ENCODE results near the gene ZNF483.
"Not testable (repeated sequence)": the region's sequence is repeated elsewhere in the genome, so short reads cannot be mapped to it uniquely, and the experiment has no call there.

The ZNF483 gene

DNA sequence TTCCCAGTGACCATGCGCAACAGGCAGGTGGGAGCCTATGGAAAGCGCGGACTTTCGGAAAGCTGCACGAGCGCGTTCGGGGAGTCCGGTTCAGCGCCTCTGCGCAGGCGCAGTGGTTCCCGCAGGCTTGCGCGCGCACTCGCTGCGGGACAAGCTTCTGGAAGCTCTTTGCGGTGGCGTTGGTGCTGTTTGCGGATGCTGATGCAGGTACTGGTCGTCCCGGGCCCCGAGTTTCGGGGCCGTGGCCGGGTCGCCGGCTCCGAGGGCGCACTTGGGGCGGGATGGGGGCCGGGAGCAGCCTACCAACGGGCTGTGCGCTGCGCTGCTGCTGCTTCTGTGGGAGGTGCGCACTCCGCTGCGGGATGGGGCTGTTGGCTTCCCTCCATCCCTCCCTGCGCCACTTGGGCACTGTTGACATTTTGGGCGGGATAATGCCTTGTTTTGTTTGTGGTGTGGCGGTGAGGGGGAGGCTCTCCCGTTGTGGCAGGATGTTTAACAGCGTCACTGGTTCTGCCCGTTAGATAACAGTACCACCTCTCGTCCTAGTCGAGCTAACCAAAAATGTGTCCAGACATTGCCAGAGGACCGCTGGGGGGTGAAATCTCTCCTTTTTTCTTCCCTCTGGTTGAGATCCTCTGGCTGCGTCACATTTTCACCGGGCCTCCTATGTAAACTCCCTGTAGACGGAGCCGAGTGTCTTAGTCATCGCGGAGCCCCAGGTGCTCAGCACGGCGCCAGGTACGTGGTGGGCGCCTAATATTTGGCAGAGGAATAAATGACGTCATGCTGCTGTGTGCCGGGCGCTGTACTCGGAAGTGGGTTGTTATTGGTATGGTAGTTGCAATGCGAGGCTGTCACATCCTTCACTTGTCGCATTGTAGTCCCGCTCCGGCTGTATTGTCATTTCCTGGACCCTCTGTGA, at the start of gene ZNF483:
TSS of gene ZNF483 (plus strand) at position 124 of the 922 bp plus-strand sequence. CDS start 2,217 bp downstream, outside the sequence.
- DNase-seq: peak; percentile 60

DNA sequence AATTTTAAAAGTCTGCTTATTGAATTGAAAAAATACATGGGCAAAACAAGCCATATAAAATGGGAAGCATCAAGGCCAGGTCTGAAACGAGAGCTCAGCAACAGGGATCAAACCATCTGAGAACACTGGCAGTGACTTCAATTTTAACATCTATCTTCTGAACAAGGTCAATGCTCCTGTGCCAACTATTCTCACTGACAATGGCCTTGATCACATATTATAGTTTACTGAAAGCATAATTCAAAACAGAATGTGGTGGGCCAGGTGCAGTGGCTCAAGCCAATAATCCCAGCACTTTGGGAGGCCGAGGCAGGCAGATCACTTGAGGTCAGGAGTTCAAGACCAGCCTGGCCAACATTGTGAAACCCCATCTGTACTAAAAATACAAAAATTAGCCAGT, 49.8 kb upstream of the ZNF483 start:
- no peak for DNase-seq

DNA sequence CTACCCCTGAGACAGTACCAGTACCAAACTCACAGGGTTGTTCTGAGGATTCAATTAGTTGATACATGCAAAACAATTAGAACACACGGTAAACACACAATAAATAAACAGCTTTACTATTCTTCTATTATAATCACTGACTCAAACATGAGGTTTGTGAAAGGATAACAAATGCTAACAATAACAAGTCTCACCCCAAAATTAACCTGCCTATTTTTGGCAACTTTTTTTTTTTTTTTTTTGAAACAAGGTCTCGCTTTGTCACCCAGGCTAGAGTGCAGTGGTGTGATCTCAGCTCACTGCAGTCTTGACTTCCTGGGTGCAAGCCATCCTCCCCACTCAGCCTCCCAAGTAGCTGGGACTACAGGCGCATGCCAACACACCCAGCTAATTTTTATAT, 47.3 kb upstream of the ZNF483 start:
- no peak for DNase-seq

DNA sequence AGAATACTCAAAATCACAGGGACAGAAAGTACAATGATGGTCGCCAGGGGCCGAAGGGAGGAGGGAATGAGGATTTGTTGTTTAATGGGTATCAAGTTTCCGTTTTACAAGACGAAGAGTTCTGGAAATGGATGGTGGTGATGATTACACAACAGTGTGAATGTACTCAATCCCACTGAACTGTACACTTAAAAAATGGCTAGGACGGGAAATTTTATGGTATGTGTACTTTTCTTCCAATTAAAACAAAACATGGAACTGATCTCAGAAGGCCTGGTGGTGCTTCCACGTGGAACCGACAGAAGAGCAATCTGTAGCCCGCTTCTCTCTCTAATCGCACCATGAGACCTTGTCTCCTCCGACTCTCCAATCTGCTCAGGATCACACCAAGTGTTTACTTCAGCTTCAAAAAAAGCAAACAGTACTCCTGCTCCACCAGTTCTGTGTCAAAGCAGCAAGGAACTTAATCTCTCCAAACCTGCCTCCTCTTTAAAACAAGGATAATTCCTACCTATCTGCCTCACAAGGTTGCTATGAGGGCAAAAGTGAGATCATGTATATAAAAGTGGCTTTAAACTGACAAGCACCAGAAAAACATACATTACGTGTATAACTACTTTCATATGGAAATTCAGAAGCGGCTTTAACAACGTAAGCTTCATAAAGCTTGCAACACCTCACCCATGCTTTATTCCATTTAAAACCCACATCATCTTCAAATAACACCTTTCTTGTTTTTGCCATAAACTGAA, 42.9 kb upstream of the ZNF483 start:
- no peak for DNase-seq

DNA sequence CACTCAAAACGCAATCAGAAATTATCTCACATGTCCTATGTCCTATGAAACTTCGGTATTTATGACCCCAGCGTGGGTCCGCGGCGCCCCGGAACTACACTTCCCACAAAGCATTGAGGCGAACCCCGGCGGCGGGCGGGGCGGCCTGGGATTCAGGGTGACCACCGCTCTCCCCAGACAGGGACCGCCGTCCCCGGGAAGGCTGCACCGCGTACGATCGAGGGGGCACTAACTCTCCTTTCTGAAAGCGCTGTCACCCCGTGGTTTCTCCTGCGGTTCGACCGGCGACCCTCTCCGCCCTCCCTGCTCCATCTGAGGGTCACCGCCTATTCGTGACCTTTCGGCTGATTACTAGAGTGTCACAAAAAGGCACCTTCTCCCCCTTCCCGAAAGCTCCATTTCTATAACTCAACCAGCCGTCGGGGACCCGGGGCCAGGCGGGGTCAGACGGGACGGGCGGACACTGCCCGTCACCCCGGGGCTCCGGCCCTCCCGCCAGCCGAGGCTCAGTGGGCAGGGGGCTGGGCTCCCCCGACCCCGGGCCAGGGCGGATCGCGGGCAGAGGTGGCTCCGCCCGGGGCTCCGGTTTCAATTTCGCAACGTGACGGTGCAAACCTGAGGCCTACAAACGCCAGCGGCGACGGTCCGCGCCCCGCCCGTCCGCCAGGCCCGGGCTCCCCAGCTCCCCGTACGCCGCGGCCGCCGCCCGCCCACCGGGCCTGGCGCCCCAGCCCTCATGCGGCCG, 42.1 kb upstream of the ZNF483 start:
- peak; percentile 53 for DNase-seq

DNA sequence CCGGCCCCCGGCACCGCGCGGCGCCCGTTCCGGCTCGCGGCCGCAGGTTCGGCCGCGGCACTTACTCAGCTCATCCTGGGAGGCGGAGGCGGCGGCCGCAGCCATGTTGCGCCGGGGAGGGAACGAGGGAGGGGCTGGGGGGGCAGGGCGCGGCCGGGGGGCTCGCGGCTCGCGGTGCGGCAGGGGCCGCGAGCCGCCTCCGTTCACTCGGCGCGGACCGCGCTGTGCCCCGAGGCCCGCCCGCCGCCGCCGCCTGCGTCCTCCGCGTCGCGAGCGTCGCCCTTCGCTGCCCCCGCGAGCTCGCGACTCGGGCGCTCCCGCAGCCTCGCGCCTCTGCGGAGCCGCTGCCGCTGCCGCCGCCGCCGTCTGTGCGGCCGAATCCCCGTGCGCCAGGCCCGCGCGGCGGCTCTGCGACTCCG, 41.5 kb upstream of the ZNF483 start:
- DNase-seq: peak; percentile 36

DNA sequence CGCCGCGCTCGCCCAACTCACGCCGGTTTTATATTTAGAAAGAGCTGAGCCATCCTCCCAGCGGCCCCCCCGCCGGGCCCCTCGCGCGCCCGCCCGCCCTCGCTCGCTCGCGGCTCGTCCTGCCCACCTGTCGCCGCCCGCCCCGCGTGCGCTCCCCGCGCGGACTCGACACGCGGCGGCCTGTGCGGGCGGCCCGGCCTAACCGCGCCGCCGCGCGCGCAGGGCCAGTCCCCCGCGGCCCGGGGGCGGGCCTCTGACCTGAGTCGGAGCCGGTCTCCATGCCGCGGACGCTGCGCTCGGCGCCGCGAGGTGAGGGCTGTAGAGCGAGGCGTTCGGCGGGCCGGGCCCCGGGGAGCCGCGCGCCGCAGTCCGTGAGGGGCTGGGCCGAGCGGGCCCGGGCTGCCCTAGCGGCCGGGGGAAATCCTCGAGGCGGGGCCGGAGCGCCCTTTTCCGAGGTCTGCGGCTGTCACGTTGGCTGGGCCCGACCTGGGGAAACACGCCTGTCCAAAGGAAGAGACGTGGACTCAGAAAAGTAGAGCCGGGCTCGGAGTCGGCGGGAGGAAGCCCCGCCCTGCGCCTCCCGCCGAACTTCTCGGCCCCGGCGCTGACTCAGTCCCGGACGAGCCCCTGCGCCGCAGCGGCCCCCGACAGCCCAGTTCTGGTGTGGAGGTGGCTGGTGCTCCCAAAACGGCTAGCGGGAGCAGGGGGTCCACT, 41.0 kb upstream of the ZNF483 start, which contains the start of gene ECPAS:
TSS of gene ECPAS (minus strand) at position 526 of the 714 bp plus-strand sequence. CDS start 11,465 bp downstream, outside the sequence.
- DNase-seq: peak; percentile 52

DNA sequence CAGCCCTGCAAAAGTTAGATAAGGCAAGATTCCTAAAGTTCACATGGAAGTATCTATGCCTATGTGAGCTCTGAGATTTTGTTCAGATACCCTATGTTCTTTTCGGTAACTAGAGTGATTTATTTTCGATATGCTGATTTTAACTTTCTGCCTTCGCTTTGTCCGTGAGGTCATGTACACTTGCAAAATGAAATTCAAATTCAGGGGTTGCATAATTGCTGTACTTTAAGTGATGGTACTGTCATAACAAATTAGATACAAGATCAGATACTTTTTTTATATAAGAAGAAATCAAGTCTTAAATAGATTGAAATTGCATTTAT, 40.4 kb upstream of the ZNF483 start:
- DNase-seq: no peak

DNA sequence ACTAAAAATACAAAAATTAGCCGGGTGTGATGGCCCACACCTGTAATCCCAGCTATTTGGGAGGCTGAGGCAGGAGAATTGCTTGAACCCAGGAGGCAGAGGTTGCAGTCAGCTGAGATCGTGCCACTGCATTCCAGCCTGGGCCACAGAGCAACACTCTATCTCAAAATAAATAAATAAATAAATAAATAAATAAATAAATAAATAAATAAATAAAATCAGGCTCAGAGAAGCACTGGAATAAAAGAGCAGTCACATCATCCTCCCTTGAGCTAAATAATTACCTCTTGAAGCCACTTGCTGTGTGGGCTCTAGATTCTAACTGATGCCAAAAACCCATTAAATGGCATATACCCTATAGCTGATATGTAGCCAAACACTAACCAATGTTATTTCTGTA, 27.8 kb upstream of the ZNF483 start:
- DNase-seq: not testable (repeated sequence)

DNA sequence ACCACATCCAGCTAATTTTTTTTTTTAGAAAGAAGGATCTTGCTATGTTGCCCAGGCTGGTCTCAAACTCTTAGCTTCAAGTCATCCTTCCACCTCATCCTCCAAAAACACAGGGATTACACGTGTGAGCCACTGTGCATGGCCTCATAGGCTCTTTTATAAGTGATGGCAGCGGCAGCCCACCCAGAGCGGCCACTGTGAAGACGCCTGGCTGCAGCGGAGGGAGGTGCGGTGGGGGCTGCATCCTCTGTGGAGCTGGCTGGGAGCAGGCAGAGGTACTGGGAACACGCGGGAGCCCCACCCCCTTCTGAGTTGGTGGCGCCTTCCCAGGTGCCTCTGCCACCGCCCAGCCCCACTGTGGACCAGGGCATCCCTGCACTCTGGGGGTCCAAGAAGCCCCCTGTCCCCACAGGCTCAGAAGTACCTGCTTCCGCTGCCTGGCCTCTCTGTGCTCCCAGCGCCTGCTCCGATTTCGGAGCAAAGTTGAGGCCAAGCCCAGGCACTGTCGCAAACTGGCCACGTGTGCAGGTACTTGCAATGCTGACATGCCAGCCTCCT, 23.9 kb upstream of the ZNF483 start:
- no peak for DNase-seq

DNA sequence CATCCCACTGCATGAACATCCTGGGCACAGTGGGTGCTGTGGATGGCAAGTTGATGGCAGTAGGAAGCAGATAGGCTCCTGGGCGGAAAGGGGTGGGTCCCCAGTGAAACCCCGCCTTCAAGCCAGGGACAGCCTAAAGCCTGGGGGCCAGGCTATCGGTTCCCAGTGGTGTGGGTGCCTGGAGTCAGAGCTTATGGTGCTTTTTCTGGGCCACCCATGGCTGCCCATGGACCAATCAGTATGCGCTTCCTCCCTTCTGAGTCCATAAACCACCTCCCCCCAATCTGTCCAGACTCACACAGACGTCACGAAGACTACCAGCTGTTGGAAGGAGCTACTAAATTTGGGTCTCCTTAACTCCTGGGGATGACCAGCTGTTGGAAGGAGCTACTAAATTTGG, 23.3 kb upstream of the ZNF483 start:
- DNase-seq: no peak

DNA sequence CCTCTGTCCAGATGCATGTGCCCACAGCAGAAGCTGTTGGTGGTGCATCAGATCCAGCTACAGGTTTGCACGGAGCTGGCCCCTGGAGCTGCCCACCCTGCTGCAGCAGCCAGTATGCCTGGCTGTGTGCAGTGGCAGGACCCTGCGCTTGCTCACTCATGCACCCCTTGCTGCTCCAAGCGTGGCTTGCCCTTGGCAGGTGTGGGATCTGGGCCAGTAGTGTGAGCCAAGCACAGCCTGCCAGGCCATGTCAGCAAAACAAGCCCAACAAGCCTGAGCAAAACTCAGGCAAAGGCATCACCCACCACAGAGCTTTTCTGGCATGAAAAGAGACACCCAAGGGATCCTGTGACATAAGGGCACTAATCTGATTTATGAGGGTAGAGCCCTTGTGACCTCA, 22.5 kb upstream of the ZNF483 start:
- DNase-seq: no peak

DNA sequence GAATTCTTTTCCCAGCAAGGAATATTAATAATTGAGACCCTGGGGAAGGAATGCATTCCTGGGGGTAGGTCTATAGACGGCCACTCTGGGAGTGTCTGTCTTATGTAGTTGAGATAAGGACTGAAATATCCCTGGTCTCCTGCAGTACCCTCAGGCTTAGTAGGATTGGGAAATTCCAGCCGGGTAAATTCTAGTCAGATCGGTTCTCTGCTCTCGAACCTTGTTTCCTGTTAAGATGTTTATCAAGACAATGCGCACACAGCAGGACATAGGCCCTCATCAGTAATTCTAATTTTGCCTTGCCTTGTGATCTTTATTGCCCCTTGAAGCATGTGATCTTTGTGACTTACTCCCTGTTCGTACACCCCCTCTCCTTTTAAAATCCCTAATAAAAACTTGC, 13.4 kb upstream of the ZNF483 start:
- not testable (repeated sequence) for DNase-seq

DNA sequence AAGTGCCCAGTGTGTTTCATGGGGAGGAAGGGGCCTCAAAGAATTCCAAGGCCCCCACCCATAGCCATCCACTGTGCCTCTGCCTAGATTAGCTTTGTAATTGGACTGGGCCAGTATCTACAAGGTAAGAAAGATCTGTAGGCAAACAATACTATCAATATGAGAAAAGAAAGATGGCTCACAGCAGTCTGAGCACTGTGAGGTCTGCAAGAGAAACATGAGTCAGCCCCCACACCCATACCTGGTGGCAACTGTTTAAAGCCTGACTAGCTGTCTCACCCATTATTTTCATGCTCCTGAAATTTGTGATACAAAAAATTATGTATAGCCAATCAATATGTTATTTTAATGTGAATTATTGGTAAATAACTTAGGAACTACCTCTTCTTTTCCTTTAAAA, 10.0 kb upstream of the ZNF483 start:
- no peak for DNase-seq

DNA sequence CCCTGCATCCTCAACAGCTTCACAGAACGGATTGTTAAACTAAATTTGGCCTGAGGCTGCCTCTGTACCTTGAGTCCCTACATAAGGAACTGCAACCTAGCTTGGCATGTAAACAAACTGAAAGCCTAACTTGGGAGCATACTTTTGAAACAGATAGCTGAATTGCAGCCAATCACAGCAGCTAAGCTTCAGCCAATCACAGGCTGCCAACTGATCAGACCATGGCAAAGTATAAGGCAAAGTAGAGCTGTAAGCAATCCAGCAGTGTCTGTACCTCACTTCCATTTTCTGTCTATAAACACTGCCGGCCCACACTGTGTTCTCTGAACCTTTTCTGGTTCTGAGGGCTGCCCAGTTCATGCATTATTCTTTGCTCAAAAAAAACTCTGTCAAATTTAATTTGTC, 8.9 kb upstream of the ZNF483 start:
- no peak for DNase-seq

DNA sequence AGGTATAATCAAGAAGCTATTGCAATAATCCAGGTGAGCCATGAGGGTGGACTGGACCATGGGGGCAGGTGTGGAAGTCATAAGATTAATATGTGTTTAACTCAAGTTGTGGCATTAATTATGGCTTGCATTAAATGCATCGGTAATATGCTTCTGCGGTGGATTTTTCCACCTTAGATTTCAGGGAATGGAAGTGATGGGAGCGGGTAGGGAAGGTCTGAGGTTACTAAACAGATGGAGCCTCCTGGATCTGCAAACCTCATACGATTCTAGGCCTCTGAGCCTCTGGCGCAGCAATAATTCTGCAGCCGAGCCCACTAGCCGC, 286 bp upstream of the ZNF483 start:
- DNase-seq: no peak

DNA sequence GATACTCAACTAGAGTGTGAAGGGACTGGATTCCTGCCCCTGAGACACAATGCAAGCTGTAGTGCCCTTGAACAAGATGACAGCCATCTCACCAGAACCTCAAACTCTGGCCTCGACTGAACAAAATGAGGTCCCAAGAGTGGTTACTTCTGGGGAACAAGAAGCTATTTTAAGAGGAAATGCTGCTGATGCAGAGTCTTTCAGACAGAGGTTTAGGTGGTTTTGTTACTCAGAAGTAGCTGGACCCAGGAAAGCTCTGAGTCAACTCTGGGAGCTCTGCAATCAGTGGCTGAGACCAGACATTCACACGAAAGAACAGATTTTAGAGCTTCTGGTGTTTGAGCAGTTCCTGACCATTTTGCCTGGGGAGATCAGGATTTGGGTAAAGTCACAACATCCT, 2.4 kb downstream of the ZNF483 start:
- no peak for DNase-seq

DNA sequence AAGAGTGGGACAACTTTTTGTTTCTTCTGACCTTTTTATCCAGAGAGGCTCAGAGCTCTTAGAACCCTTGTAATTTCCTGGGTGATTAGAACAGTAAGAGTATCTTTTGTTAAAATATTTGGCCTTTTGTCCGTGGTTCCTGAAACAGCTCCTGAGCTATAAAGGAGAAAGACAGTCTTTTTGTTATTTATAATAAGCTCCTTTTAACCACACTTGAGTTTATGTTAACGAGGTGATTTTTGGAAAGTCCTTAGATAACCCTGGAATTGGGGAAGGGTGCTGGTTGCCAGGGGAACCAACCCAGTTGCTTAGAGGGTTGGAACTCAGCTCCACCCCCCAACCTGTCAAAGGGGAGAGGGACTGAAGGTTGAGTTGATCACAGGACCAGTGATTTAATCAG, 4.8 kb downstream of the ZNF483 start:
- DNase-seq: no peak

DNA sequence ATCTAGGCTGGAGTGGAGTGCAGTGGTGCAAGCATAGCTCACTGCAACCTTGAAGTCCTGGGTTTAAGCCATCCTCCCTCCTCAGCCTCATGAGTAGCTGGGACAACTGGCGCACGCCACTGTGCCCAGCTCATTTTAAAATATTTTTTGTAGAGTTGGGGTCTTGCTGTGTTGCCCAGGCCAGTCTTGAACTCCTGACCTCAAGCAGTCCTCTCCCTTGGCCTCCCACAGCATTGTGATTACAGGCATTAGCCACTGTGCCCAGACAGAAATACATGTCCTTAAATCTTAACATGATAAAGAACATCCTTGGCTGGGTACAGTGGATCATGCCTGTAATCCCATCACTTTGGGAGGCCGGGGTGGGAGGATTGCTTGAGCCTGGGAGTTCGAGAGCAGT, 6.7 kb downstream of the ZNF483 start:
- no peak for DNase-seq

DNA sequence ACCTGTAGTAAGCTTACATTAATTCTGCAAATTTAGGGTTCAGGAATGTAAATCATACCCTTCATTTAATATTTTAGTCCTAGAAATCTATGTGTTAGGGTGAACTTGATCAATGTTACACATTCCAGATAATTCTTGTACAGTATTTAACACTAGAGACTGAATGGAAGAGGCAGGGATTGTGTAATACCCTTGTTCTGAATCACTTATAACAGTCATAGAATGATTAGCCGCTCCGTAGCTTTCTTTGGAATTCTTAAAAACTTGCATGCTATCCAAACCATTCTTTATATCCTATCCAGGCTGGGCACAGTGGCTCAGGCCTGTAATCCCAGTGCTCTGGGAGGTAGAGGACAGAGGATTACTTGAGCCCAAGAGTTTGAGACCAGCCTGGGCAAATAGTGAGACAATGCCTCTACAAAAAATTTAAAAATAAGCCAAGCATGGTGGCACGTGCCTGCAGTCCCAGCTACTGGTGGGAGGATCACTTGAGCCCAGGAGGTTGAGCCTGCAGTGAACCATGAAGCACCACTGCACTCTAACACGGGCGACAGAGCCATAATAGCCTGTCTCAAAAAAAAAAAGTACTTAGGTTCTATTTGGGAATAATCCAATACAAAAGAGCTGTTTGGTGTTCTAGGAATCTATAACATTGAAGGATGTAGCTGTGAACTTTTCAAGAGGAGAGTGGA, 8.3 kb downstream of the ZNF483 start:
- DNase-seq: no peak

DNA sequence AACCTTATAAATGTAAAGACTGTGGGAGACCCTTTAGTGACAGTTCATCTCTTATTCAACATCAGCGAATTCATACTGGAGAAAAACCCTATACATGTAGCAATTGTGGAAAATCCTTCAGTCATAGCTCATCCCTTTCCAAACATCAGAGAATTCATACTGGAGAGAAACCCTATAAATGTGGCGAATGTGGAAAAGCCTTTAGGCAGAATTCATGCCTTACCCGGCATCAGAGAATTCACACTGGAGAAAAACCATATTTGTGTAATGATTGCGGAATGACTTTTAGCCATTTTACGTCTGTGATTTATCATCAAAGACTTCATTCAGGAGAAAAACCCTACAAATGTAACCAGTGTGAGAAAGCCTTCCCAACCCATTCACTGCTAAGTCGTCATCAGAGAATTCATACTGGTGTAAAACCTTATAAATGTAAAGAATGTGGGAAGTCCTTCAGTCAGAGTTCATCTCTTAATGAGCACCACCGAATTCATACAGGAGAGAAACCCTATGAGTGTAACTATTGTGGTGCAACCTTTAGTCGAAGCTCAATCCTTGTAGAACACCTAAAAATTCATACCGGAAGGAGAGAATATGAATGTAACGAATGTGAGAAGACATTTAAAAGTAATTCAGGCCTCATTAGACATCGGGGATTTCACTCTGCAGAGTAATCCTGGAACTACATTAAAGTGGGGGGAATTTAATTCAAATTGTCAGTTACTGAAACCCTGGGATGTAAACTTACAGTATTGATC, 17.7 kb downstream of the ZNF483 start:
- DNase-seq: no peak
